AG09309 (cell line): Measurements from ENCODE around the gene CECR2.

Source experiments
- DNase-seq: peaks from one replicate; pipeline ENCODE4 v3.0.0-alpha.2; 2010; ENCODE audit warnings: low read depth
- H3K4me3 ChIP-seq: 2 replicates; pipeline ENCODE4 v1.5.1; 2011; ENCODE audit warnings: mild to moderate bottlenecking, low read depth, low read length, moderate library complexity; ENCODE audit not compliant: control insufficient read depth
- TF ChIP-seq, protein P1 (sequence below): IDR thresholded peaks from 2 replicates; pipeline ENCODE4 v1.5.1; 2011; ENCODE audit warnings: mild to moderate bottlenecking, low read depth, low read length, inconsistent platforms; ENCODE audit not compliant: insufficient read depth, control insufficient read depth; ENCODE audit errors: missing control alignments

Gene CECR2

DNA sequence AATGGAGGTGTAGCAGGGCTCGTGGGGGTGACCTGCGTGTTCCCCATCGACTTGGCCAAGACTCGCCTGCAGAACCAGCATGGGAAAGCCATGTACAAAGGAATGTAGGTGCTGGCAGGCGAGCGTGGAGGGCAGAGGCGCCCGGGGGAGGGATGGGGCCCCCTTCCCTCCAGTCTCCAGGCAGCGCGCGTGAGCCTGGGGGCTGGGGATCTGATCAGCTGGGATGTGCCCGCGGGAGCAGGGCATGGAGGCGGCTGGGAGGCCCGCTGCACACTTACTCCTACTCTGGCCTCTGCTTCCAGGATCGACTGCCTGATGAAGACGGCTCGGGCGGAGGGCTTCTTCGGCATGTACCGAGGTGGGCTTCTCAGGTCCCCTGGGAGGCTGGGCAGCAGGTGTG, 211.8 kb downstream of the CECR2 start:
- TF ChIP-seq, protein P1, sequence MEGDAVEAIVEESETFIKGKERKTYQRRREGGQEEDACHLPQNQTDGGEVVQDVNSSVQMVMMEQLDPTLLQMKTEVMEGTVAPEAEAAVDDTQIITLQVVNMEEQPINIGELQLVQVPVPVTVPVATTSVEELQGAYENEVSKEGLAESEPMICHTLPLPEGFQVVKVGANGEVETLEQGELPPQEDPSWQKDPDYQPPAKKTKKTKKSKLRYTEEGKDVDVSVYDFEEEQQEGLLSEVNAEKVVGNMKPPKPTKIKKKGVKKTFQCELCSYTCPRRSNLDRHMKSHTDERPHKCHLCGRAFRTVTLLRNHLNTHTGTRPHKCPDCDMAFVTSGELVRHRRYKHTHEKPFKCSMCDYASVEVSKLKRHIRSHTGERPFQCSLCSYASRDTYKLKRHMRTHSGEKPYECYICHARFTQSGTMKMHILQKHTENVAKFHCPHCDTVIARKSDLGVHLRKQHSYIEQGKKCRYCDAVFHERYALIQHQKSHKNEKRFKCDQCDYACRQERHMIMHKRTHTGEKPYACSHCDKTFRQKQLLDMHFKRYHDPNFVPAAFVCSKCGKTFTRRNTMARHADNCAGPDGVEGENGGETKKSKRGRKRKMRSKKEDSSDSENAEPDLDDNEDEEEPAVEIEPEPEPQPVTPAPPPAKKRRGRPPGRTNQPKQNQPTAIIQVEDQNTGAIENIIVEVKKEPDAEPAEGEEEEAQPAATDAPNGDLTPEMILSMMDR, result no peak
- no peak overlapping the region for H3K4me3 ChIP-seq
- no peak for DNase-seq

DNA sequence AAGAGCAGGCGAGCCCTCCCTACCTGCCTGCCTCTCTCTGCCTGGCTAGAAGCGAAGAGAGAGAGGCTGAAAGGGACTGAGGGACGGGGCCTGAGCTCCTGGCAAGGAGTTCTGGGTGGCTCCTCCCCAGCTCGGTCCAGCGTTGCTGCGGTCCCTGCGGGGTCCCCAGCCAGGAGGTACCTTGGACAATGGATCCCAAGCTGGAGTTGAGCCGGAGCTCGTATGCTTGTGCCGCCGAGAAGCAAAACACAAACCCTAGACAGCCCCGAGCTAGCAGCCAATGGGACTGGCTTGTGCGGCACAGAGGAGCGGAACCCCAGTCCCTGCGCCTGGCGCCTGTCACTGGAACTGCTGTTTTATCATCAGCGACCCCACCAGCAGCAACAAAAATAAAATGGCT, 212.4 kb downstream of the CECR2 start:
- H3K4me3 ChIP-seq, result no peak overlapping the region
- TF ChIP-seq, protein P1, result no peak
- no peak for DNase-seq

GRCh38 chr22:17583151-17583550, 213.9 kb downstream of the CECR2 start:
- TF ChIP-seq, protein P1, result no peak
- H3K4me3 ChIP-seq, result no peak overlapping the region
- no peak for DNase-seq

DNA sequence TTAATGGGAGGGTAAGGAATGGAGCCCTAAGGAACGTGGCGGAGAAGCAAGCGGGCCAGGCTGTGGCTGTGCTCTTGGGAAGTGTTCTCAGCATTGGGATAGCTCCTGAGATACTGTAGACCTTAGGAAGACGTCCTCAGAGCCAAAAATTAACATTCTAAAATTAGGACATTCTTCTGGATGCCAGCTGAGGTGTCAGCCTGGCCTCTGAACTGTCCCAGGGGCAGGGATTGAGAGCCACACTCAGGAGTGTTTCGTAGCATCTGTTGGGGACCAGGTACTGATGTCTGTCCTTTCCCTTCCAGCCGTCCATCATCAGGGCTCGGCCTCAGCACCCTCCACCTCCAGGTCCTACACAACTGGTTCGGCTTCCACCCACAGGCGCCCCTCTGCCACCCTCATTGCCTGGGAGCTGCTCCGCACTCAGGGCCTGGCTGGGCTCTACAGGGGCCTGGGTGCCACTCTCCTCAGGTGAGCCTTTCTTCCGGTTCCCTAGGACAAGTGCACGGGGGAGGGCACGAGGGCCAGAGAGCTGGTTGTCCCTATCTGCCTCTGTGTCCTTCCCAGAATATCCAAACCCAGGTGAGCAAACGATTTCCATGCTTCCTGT, 217.7 kb downstream of the CECR2 start:
- TF ChIP-seq, protein P1, result no peak
- DNase-seq, result no peak
- no peak overlapping the region for H3K4me3 ChIP-seq

DNA sequence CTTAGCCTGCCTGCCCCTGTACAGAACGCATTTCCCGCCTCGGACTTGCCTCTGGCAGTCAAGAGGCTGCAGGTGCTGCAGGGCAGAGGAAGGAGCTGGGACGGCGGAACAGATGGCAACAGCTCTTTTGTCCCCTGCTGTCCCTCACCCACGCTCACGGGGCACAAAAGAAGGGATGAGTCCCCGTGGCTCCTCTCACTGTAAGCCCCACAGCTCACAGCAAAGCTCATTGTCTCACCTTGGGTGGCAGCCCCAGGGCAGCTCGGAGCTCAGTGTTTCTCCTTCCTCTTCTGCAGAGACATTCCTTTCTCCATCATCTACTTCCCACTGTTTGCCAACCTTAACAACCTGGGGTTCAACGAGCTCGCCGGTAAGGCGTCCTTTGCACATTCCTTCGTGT, 218.4 kb downstream of the CECR2 start:
- no peak overlapping the region for H3K4me3 ChIP-seq
- TF ChIP-seq, protein P1, result no peak
- no peak for DNase-seq

DNA sequence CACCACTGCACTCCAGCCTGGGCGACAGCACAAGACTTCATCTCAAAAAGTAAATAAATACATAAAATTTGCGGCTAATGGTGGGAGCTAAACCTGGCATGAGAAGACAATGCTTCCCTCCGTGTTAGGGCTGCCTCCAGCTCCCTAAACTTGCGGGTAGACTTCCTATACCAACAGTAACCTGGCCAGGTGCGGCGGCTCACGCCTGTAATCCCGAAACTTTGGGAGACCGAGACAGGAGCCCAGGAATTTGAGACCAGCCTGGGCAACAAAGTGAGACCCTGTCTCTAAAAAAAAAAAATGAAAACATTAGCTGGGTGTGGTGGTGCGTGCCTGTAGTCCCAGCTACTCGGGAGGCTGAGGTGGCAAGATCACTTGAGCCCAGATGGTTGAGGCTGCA, 219.3 kb downstream of the CECR2 start:
- no peak overlapping the region for H3K4me3 ChIP-seq
- no peak for DNase-seq
- TF ChIP-seq, protein P1, result no peak

DNA sequence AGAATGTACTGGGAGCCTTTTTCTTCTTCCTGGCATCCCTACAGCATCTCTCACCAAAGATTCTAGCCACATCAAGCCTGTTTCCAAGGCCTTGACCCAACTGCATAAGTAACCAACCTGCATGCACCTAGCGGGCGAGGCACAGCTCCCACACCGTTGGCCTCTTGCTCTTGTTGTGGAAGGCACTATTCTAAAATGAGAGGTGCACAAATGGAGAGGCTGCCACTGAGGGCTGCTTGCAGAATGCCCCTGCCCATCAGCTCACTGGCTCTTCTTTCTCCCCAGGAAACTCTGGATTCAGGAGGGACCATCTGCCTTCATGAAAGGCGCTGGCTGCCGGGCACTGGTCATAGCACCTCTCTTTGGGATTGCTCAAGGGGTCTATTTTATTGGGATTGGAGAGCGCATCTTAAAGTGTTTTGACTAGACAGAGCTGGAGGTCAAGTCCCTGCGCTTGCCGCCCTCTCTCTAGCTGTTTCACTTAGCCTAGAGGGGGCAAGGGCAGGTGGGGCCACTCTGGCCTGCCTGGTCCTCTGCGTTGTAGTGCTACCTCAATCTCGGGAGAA, 220.6 kb downstream of the CECR2 start:
- DNase-seq, result no peak
- H3K4me3 ChIP-seq, result no peak overlapping the region
- TF ChIP-seq, protein P1, result no peak
